Stimulated activated CD8-positive, alpha-beta memory T cell treated with anti-CD3 and anti-CD28 coated beads, Interleukin-7, amount 100 ng/mL, for 1 hour (primary cell): ENCODE data around the gene MALSU1.

Experiments used
- DNase-seq, 2 donors: peaks; one replicate each; pipeline ENCODE4 v3.0.0-alpha.2; 2020; ENCODE audit warnings: low read depth in 2 of 2

The MALSU1 gene

DNA sequence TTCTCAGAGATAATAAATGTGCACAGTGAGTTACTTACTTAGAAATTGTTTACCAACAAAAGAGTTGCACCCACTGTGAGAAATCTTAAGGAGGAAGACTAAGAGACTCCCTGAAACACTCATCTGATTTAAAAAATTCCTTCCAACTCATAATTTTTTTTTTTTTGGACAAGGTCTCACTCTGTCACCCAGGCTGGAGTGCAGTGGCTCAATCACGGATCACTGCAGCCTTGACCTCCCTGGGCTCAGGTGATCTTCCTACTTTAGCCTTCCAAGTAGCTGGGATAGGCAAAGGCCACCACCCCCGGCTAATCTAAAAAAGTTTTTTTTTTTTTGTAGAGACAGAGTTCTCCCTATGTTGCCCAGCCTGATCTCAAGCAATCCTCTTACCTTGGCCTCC lies 36.0 kb downstream of the MALSU1 start:
- DNase-seq, result no peak

DNA sequence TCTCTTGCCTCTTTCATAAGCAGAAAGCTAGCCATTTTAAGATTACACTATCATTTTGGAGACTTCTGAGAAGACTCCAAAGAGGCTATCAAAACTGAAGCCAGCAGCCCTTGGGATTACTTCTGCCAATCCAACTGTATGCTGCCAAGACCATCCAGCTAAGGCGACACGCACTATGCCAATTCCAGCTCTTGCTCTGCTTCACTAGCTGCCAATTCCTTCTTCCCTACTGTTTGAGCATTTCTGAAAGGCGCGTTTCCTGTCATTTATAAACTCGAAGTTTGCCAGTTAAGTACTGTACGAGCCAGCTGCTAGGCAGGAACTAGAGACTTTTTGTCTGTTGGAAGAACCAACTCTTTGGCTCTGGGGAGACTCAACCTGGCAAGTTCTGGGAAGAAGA lies 36.5 kb downstream of the MALSU1 start:
- DNase-seq, result no peak

DNA sequence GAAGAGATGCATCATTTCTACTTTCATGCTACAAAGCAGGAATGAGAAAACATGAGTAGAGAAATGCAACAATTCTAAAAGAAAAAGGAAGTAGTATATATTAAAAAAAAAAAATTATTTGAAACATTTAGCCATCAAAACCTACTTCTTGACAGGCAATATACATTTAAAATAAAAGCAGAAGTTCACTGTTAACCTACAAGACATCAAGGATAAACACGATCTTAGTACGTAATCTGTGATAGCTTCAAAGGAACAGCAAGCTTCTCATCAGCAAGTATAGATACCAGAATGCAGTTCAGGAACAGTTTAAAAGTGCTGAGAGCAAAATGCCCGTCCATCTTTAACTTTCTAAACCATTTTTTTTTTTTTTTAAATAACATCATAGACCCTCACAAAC lies 36.9 kb downstream of the MALSU1 start:
- DNase-seq, result no peak

DNA sequence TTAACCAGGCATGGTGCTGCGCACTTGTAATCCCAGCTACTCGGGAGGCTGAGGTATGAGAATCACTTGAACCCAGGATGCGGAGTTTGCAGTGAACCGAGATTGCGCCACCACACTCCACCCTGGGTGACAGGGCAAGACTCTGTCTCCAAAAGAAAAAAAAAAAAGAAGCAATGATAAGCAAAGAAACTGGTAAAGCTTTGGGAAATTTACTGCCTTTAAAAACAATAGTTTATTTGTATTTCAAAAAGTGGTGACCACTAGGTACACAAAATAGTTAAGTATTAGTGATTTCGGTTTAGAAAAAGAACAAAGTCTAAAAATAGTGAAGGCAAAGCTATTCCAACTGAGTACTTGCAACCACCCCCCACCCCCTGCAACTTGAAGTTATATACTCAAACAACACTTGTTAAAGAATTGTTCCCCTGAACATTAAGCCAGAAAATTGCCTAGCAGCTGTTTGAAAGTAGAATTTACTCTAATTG lies 37.7 kb downstream of the MALSU1 start:
- DNase-seq, result no peak

DNA sequence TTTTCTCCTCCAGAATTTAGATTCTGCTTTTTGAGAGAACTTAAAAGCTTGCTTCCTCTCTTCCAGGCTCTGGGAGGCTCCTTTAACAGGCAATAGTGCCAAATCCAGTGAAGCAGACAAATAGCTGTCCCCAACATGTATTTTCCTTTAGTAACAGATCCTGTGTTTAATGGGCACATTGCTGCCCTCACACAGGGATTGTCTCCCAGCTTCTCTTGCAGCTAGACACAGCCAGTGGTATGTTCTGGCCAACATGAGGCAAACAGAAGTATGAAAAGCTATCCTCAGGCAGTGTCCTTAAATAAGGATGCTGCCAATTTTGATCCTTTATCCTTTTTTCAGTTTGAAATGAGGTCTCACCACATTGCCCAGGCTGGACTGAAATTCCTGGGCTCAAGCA lies 38.2 kb downstream of the MALSU1 start:
- DNase-seq, result no peak

DNA sequence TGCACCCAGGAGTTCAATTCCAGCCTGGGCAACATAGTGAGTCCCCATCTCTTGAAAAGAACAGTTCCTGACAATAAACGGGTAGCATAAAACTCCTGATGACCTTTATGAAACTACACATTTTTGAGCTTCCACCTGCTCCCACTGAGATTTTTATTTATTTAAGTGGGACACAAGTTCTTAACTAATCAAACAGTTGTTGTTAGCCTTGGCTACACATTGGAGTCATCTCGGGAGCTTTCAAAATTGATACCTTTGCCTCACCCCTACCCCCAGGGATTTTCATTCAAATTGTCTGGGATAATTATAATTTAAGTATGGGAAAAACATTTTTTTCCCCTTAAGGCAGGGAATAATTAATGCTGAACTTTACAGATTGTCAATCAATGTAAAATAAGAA lies 39.3 kb downstream of the MALSU1 start:
- no peak for DNase-seq

DNA sequence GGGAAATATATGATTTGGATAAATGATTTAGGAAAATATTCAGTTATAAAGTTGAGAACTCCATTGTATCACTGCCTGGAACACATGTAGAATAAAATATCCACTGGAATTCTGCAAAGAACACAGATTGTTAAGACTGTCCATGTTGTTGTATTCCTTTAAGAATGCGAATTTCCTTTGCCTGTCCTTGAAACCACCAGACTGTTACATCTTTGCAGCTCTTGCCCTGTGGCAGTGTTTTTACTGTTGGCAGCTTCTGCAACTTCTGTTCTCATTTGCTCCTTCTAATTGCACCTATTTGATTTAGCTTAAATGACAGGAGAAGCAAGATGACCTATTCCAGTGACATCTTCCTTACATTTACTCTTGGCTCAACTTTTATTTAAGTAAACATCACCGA lies 39.7 kb downstream of the MALSU1 start:
- DNase-seq, result no peak

DNA sequence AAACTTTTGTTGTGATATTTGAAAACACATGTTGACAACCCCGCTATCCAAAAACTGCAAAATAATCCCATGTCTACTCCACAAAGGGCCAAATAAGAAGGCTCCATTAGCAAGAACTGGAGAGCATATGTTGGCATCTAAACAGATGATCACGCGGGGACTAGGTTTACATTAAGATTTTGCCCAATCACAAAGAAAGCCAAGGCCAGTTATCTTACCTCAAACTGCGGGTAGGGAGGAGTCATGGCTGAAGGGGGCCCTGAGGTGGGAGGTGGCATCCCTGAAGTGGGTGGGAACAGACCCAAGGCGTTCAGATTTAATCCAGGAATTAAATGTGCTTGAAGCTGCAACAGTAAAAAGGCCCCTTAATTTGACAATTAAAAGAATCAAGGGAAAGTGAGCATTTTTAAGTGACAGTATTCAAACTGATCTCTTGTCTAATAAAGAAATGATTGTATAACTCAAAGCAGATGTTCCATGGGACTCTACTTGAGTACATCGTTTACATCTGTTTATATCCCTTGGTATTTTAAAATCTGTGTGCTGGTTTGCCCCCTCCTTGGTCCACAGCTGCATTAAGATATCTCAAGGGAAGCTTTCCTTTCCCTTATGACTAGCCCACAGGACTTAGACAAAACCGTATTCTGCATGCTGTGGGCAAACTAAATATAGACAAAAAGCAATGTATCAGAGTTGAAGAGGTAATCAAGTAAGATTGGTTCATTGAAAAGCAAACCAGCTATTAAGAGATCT lies 42.9 kb downstream of the MALSU1 start:
- DNase-seq, result no peak

DNA sequence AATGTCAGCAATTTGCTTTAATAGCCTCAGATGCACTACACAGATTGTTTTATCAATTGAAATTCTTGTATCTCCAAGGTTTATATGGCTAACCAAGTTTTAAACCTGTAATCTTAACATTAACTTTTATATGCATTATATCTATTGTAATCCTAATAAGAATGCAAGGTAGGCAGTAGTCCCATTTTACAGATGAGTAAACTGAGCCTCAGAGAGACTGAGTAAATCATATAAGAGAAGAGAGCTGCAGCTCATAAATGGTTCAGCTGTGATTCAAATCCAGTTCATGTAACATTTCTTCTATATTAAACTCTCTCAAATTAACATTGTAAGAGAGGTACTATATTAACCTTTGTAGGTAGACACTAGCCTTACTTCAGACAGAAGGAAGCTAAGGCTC lies 44.0 kb downstream of the MALSU1 start:
- no peak for DNase-seq

DNA sequence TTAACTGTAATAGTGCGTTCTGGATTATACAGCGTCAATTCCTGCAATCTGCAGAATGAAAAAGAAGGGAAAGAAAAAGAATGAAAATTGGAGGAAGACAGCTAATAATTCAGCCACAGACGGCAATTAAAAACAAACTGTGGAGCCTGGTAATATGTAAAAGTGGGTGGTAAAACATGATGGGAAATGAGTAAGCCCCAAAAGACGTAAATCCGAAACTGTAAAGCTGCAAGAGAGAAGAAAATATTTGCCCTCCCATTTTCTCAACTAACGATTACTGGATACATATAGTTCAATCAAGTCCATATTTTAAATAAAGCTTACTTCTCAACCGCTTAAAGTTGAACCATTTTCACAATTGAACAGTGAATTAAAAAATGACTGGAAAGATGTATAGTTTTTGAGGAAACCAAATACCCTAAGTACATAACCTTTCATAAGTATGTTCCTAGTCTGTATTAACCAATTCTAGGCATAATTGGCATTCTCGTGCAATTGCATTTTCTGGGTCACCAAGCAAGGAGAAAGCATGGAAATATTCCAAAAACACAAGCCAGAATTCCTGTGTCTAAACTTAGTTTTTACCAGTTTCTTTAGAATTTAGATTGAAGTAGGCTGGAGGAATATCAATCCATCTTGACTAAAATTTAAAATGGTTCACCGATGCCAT lies 44.8 kb downstream of the MALSU1 start:
- DNase-seq, result no peak

DNA sequence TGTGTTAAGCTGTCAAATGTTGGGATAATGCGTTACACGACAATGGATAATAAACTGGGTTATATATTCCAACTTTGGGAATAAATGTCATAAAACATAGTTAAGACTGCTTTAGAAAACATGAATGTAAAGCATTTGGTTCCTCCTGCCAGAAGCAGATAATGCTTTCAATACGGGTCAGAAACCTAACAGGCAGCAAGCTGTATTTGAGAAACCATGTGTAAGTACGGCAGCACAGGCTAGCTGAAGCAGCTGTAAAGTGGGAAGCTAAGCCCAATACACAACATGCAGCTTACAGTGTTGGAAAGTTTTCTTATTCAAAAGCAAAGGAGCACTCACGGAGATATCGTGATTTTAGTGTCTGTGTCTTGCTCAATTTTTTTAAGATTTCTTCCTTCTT lies 46.5 kb downstream of the MALSU1 start:
- DNase-seq, result no peak

DNA sequence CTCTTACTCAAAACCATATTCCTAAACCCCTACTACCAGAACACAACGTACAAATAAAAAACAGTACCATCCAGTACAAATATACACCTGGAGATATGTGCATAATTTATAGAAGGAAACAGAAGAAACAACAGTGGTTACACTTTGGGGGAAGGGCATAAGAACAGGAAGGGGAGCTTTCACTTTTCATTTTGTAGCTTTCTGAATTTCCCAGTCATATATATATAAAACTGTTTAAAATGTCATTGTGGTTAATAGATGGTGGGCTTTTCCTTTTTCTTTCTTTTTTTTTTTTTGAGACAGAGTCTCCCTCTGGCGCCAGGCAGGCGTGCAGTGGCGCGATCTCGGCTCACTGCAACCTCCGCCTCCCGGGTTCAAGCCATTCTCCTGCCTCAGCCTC lies 47.2 kb downstream of the MALSU1 start:
- no peak for DNase-seq

DNA sequence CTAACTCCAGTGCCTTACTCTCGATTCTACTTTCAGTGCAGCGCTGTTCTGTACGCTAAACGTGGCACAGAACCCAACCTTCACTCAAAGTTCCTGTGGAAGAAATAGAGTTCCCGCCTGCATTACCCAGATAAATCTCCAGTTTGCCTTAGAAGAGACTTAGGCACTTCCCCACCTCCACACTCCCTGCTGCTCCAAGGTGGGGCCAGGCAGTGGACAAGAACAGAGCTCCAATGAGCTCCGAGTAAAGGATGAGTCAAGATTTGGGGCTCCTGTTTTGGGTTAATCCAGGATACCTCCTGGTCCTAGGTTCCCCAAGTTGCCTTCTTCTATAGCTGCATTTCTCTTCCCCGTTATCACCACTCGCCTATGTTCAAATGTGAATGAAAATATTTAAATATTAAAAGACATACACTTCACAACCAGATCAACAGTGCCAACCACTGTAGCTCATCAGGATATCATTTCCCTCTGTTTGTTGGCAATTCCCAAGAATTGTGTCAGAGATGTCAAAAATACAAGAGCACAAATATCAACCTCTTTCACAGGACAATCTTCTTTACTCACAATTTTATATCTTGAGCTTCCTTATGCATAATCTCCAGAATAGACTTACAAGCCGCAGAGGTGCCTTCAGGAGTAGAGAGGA lies 48.0 kb downstream of the MALSU1 start:
- no peak for DNase-seq

DNA sequence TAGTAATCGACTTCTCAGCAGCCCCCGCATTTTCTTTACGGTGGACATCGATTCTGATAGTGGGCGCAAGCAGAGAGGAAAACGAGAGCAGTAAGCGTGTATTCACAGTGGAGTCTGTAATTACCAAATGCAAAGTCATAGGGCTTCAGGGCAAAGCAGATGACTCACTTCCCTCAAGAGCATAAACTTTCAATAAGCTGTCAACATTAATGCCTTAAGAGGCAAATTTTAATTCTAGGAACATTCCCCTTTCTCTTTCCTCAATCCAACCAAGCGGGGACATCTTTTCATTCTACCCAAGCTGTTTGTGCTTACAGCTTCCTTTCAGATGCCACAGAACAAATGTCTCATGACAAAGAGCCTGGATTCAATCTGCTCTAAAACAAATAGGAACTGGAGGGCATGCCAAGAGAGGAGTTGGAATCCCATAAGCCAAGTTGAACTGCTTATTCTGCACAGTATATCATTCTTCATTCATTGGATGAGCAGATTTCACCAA lies 48.6 kb downstream of the MALSU1 start:
- DNase-seq, result no peak

DNA sequence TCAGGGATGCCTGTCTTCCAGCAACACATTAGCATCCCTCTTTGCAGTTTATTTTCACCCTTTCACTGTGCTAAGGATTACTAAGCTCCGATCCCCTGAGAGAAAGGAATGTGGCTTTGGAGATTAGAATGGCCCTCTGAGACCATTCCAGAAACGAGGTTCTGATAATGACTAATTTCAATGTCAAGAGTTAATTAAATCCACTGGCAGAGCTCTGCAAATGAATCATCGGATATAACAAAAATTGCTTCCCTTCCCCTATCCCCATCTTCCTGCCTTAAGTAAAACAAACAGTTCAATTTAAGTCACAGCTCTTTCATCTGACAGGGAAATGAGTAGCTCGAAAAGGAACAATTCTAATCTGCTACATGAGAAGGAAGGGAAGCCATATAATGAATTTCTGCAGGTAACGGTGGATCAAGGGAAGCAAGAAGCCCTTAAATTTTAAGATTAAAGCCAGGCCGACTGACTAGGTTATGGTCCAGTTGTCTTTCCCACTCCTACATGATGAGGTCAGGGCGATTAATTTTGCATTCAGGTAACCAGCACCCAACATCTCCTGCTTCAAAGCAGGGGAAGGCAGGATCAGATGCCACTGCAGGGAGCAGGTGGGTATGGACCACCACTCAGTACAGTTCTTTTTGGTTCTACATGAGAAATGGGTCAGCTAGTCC lies 50.5 kb downstream of the MALSU1 start:
- DNase-seq, result no peak

DNA sequence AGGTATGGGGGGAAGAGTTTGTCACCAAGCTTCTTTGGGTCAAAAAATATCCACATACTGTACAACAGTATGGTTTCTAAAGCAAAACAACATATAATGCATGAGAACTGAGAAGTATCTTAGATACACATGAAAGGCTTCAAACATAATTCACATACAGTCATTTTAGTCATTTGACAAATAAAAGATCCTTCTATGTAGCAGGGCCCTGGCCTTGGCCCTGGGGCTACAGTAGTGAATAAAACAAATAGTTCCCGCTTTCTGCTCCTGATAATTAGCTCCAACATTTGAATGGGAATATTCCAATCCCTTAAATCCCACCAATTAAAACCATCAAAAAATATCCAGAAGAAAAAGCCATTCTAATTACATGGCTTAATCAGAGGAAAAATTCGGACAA lies 51.3 kb downstream of the MALSU1 start:
- DNase-seq, result no peak

DNA sequence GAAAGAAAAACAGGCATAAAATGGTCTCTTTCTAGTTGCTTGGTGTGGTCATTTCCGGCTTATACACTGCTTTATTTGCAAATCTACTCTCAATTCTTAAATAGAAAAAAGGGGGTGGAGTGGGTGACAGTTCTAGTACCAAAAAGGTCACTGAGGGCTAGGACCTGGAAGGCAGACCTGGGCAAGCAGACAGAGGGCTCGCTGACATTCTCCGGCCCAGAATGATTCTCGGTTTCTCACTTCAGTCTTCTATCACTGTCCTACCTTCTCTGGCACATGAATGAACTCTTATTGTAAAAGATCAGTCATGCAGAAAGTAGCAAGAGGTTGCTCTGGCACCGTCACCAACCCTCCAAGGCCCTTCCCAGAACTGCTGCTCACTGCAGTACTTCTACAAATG lies 54.0 kb downstream of the MALSU1 start:
- DNase-seq, result no peak

DNA sequence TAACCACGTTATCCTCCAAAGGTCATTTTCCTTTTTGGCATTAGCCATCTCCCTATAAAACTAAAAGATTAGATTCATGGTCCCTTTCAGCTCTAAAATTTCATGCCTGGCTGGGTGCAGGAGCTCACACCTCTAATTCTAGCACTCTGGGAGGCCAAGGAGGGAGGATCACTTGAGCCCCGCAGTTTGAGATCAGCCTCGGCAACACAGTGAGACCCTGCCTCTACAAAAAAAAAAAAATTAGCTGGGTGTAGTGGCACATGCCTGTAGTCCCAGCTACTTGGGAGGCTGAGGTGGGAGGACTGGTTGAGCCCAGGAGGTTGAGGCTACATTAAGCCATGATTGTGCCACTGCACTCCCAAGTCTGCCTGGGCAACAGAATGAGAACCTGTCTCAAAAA lies 57.0 kb downstream of the MALSU1 start:
- no peak for DNase-seq

DNA sequence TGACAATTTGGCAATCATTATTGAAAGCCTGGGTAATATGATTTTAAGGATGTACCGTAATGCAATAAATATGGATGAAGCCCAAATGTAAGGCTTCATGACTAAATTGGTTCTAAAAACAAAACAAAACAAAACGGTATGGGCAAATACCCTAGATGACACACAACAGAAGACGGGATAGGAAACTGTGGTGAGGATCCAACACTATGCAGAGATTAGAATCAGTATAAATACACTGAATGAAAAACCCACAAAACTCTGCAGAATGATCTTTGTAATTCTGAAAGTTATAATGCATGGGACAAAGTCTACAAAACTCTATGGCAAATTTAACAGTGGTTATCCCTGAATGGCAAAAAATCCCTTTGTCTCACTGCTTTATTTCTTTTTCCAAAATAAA lies 57.6 kb downstream of the MALSU1 start:
- no peak for DNase-seq

DNA sequence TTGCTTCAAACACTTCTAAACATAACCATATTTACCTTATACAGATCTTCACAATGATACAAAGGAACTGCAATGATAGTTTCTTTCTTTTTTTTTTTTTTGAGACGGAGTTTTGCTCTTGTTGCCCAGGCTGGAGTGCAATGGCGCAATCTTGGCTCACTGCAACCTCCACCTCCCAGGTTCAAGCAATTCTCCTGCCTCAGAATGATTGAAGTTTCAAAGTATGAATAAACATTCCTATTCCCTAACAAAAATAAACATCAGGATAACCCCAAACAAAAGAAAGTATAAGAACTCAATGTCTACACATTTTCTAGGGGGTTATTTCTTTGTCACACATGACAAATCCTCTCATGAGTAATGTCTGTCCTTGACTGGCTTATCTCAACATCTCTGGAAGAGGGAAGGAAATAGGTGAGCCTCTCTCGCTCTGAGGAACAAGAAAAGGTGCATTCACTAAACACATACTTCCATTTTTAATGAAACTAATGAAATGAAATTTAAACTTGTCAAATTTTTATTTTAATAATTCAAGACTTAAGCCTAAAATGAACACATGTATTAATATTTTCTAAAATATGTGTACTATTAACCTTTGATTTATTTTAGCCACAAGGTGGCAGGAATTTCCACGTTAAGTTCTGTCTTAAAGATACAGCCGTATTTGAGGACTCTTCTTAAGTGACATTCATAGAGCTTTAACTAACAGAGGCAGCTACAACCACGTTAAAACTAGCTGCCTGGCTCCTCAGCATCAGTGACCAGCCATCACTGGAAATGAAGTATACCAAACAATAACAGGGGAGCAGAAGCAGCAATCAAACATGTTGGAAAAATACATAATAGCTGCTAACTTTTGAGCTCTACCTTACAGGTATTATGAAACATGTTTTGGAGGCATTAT lies 58.3 kb downstream of the MALSU1 start:
- no peak for DNase-seq

DNA sequence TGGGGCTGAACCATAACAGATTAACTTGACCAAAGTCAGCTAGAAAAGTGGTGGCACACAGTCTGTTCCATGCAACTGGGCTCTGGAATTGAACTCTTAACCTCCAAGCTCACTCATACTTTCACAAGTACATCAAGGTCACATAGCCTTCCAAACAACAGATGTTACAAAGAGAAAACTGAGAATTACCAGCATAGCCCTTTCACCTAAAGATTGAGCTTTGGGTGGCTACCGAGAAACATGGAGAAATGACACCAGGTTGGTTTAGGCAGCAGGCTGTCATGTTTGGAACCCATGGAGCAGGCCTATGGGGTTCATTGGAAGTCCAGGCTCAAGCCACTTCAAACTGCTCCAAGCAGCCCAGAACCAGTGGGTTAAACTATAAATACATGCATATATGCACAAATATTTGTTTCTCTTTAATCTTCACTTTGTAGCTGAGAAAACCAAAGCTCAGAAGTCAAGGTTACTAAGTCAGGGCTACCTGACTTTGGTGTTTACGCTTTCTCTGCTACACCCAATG lies 59.1 kb downstream of the MALSU1 start:
- no peak for DNase-seq
